DMS 273 treated with DMSO at 0.1 percent for 48 hours (cell line): ENCODE results near the gene CD247.
"Not testable (repeated sequence)": the region's sequence is repeated elsewhere in the genome, so short reads cannot be mapped to it uniquely, and the experiment has no call there.

ENCODE experiments used
- DNase-seq: peaks from one replicate; lab custom pipeline; 2025; lab: John Stamatoyannopoulos, UW

The CD247 gene

GRCh38 chr1:167518331-167518700 is at the start of gene CD247:
Gene CD247 (minus strand): TSS chr1:167518529. CDS start chr1:167518465, 64 bp downstream.
- no peak for DNase-seq

- no peak for DNase-seq
Measured at GRCh38 chr1:167567663-167568062, 49.3 kb upstream of the CD247 start.

- no peak for DNase-seq
Measured at GRCh38 chr1:167566766-167567165, 48.4 kb upstream of the CD247 start.

- no peak for DNase-seq
Measured at GRCh38 chr1:167565922-167566321, 47.6 kb upstream of the CD247 start.

GRCh38 chr1:167564612-167565270 is 46.4 kb upstream of the CD247 start:
- no peak for DNase-seq

GRCh38 chr1:167563579-167564246 is 45.4 kb upstream of the CD247 start:
- no peak for DNase-seq

GRCh38 chr1:167562702-167563101 is 44.4 kb upstream of the CD247 start:
- DNase-seq = no peak

GRCh38 chr1:167561753-167562152 is 43.4 kb upstream of the CD247 start:
- DNase-seq = no peak

- peak; percentile 16 for DNase-seq
Measured at GRCh38 chr1:167555971-167556714, 37.8 kb upstream of the CD247 start.

- DNase-seq = not testable (repeated sequence)
Measured at GRCh38 chr1:167555072-167555471, 36.7 kb upstream of the CD247 start.

- no peak for DNase-seq
Measured at GRCh38 chr1:167554028-167554779, 35.9 kb upstream of the CD247 start.

- DNase-seq = peak; percentile 91
Measured at GRCh38 chr1:167553136-167554027, 35.1 kb upstream of the CD247 start, which contains the start of gene CREG1. Gene CREG1 (minus strand): TSS chr1:167553762.

GRCh38 chr1:167551362-167551761 is 33.0 kb upstream of the CD247 start:
- DNase-seq = no peak

GRCh38 chr1:167548059-167548932 is 30.0 kb upstream of the CD247 start:
- no peak for DNase-seq

- no peak for DNase-seq
Measured at GRCh38 chr1:167546935-167547334, 28.6 kb upstream of the CD247 start.

GRCh38 chr1:167545349-167545748 is 27.0 kb upstream of the CD247 start:
- no peak for DNase-seq

- DNase-seq = no peak
Measured at GRCh38 chr1:167544447-167545093, 26.2 kb upstream of the CD247 start.

GRCh38 chr1:167543199-167543990 is 25.1 kb upstream of the CD247 start:
- DNase-seq = no peak
